NCI-H2107 treated with DMSO at 0.1 percent for 48 hours (cell line): ENCODE data around the gene USP20.
"Not testable (repeated sequence)": the region's sequence is repeated elsewhere in the genome, so short reads cannot be mapped to it uniquely, and the experiment has no call there.

Experiments
- DNase-seq: peaks from one replicate; lab custom pipeline; 2025; ENCODE audit not compliant: unreplicated experiment; lab: John Stamatoyannopoulos, UW

USP20 gene

DNA sequence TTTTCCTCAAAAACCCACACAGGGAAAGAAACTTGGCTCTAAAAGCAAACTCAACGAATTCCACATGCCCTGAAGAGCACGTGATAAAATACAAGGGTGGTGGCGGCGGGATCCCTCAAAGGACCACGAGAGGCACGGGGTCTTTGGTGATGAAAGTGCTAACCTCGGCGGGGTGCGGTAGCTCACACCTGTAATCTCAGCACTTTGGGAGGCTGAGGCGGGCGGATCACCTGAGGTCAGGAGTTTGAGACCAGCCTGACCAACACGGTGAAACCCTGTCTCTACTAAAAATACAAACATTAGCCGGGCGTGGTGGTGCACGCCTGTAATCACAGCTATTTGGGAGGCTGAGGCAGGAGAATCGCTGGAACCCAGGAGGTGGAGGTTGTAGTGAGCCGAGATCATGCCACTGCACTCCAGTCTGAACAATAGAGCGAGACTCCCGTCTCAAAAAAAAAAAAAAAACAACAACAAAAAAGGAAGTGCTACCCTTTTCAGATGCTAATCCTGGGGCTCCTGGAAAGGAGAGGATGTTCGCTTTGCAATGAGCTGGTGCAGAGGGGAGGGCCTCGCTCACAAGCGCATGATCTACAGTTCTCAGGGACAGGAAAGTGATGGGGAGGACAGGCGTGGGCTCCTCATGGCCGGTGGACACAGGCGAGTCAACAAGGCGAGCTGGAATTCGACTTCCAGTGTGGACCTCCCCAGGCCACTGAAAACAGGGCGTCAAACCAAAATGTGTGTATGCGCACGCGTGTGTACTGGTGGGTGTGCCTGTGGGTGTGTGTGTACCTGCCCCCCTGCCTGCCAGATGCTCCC lies 54.1 kb downstream of the USP20 start:
- DNase-seq, result no peak

DNA sequence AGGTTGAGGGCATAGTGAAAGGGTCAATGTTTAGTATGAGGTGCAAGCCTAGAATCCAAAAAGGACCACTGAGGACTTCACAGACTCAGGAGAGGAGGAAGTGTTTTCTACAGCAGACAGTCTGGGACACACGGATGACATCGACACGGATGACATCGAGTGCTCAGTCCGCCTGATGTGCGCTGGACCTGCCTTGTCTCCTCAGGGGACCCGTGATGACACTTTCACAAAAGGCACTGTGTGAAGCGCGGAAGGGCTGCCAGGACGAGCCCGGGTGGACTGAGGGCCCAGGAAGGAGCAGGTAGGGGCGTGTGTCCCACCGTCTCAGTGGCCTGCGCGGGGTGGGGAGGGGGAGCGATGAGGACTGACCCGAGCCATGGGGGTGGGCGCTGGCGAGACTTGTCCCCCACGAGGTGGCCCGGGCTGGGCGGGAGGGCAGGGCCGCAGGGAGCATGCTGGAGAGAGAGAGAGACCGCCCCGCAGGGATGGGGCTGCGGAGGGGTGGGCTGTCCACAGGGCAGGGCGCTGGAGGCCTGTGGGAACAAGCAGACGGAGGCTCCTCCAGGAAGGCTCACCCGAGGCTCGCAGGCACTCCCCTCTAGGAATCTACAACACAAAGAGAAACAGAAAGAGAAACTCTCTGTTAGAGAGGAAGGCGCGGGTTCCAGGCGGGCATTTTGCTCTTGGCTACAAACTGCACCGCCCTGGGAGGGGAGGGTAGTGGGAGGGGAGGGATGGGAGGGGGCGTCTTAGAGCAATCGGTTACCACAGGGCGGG lies 54.9 kb downstream of the USP20 start:
- DNase-seq, result no peak

DNA sequence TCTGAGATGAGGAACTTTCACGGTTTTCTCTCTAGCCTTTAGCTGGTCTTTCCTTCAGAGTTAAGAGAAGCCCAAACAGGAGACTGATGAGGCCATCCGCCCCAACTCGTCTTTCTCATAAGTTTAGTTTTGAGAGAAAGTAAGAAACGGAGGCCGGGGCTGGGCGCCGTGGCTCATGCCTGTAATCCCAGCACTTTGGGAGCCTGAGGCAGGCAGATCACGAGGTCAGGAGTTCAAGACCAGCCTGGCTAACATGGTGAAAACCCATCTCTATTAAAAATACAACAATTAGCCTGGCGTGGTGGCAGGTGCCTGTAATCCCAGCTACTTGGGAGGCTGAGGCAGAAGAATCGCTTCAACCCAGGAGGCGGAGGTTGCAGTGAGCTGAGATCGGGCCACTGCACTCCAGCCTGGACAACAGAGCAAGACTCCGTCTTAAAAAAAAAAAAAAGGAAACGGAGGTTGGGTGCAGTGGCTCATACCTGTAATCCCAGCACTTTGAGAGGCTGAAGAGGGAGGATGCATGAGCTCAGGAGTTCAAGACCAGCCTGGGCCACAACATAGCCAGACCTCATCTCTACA lies 55.6 kb downstream of the USP20 start:
- DNase-seq, result not testable (repeated sequence)

DNA sequence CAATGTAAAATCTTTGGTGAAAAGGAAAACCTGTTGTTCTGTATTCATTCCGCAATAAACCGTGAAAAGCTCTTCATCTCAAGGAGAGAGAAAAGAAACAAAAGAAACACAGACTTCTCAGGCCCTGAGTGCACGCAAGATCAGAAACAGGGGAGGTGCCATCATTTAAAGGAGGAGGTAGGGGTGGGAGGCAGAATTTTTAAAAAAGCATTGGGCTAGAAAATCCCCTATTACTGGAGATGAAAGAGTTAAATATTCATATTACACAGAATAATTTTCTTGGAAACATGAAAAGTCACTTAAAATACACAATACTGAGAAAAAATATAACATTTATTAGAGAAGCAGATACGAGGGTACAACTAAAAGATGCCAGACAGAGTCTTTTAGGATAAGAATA lies 56.3 kb downstream of the USP20 start:
- no peak for DNase-seq

DNA sequence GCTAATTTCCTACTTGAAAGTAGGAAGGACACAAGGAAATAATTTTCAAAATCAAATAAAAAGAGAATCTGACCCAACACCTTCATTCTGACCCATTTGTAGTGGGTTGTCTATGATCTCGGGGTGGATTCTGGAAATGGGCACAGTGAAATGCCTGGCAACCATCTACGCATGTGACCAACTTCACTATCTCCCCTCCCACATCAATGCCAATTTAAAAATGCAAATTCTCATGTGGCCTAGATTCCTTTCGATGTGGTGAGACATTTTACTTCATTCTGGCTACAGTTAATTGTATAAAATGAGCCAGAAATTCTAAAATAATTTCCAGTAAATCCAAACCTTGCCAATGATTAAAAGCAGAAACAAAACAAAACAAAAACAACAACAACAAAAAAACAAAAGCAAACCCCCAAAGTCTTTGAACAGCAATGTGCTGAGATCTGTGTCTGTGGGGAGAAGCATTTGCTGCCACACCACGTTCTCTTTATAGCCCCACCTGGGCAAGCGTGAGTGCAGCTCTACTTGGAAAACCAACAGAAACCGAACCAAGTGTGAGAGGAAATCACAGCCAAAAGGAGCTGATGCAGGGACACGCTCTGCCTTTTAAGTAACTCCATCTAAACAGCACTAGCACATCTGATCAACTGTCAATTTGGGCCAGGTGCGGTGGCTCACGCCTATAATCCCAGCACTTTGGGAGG lies 59.0 kb downstream of the USP20 start:
- no peak for DNase-seq

DNA sequence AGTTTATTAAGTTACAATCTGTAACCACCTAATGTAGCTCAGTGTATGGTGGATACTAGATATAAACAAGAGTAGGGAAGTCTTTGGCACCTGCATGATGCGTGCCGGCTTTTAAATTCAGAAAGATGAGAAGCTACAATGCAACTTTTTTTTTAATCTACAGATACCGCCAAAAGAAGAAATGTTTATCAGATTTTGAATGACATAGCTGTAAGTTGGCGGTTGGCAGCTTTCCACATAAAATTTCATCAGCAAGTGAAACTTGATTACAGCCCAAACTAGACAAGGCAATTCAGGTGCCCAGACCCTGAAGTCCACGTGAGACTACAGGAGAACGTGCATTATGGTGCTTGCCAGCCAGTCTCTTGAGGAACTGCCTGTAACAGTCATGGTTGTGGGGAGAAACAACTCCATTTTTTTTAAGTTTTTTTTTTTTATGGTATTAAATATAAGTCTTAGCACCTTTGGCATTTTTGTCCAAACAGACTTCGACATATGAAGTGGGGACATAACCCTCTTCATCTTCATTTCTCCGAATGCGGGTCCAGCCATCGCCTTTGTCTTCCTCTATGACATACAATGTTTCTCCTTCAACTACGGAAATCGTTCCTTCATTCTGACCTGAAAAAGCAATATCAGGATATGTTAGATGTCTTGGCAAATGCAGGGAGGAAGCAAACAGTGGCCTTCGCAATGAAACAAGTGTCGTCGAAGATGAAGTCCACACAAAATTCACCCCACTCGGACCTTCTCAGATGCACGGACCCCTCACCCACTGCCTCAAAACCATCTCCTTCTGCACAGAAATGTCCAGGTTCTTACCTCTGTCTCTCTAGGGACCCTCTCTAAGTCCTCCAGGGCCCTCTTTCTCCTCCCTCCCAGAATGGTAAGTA lies 60.4 kb downstream of the USP20 start:
- no peak for DNase-seq

DNA sequence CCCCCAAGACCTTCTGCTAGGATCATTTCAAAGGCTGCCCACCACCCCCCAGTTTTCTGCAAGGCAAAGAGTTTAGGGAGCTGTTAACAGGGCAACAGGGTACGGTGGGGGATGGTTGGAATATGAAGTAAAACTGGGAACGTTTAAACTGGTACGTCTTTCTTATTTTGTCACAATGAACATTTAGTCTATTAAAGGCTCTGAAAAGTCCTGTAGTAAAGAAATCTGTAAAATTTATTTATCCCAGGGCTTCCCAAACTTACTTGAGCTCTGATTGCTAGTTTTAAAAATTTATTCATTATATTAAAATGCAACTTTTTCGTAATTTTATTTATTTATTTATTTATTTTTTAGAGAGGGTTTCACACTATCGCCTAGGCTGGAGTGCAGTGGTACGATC lies 62.0 kb downstream of the USP20 start:
- no peak for DNase-seq

DNA sequence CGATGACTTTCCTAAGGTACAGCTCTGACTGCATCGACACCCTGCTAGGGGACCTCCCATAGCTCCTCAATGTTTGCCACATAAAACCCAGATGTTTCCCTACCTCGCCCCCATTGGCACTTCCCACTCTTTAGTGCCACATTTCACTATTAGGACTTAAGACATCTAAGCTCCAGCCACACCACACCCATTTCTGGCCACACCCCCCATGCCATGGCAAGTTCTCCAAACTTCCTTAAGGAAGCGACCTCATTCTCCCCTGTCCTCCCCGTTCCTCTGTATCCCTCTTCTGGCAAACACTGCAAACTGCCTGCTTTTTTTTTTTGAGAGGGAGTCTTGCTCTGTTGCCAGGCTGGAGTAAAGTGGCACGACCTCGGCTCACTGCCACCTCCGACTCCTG lies 62.9 kb downstream of the USP20 start:
- no peak for DNase-seq

DNA sequence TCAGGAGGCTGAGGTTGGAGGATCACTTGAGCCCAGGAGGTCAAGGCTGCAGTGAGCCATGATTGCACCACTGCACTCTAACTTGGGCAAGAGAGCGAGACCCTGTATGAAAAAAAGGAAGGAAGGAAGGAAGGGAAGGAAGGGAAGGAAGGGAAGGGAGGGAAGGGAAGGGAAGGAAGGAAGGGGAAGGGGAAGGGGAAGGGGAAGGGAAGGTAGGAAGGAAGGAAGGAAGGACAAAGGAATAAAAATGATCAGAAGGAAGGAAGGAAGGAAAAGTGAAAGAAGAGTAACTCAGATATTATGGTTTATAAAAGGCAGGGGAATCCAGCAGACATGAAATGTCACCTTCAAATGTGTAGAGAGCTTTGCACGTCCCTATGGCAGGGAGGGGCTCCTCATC lies 64.4 kb downstream of the USP20 start:
- no peak for DNase-seq

DNA sequence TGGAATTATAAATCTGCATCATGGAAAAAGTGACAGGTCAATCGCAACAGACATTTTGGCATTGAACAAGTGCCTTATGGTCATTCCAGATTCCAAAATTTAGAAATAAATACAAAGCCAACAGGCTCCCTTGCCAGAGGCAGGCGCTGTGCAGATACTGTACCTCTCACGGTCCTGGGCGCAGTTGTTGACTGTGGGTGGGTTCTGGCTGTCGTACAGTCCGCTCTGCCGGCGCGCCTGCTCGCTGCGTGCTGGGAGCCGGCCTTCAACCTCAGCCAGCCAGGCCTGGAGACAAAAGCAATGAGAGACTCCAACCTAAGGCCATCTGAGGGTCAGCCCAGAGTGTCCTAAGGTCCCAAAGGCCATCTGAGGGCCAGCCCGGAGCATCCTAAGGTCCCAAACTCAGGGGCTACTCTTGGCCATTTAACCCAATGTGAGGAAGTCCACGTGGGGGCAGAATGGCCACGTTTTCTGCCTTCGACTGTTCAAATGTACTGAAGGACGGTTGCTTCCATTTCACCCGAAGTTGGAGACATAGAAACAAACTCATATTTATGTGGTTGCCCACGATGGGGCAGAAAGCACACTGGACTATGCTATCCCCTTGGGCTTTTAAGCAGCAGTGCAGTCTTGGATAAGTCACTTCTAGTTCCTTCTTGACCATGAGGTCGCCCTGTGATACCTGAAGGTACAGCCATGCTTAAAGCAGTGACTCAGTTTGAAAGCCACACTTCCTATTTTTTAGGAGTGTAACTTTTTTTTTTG lies 65.2 kb downstream of the USP20 start:
- no peak for DNase-seq

DNA sequence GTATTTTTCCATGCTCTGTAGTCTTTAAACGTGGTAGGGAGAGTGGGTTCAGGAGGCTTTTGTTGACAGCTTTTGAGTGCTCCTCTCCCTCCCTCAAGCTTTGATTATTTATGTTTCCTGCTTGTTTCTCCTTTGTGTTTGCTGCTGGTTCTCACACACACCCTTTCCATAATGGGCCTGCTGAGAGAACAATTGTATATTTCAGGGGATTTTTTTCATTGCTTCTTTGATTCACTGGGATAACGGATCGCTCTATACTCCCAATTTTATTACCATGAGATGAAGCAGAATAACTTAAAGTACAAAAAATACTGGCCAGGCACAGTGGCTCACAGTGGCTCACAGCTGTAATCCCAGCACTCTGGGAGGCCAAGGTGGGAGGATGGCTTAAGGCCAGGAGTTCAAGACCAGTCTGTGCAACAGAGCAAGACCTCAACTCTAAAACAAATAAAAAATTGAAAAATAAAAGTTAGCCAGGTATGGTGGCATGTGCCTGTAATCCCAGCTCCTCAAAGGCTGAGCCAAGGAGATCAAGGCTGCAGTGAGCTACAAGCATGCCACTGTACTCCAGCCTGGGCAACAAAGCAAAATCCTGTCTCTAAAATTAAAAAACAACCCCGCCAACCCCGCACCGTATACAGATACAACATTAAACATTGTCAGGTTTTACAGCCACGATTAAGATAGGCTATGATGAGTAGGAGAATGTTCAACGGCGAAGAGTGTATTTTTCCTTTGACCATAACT lies 66.9 kb downstream of the USP20 start:
- DNase-seq, result no peak

DNA sequence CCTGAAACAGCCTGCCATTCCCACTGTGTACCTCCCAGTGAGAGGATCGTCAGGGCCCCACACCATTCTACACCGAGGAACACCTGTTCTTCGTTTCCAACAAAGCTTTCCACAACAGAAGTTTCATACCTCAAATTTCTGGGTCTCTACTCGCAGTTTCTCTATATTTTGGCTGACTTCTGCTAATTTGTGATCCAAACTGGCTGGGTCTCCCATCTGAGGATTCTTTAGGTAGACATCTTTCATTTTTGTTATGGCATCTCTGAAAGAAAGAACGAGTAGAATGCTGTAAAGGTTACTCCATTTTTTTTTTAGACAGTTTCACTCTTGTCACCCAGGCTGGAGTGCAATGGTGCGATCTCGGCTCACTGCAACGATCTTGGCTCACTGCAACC lies 67.5 kb downstream of the USP20 start:
- no peak for DNase-seq

DNA sequence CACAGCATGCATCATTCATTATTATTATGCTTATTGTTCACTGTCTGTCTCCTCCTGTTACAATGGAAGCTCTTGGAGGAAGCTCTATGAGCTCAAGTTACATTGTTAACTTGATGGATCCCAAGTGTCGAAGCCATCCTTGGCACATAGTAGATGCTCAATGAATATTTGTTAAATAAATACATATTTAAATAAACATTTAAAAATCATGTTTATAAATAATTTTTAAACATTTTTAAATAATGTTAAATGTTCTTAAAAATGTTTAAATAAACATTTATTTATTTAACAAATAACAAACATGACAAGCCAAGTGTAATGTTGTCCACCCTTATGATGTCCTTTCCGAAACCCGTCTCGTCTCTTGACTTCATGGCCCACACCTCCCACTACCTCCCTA lies 69.5 kb downstream of the USP20 start:
- DNase-seq, result no peak

DNA sequence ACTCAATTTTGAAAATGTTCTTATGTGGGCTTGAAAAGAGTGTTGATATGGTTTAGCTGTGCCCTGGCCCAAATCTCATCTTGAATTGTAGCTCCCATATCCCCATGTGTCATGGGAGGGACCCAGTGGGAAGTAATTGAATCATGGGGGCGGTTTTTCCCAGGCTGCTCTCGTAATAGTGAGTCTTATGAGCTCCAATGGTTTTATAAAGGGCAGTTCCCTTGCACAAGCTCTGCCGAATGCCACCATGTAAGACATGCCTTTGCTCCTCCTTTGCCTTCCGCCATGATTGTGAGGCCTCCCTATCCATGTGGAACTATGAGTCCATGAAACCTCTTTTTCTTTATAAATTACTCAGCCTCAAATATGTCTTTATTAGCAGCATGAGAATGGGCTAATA lies 71.0 kb downstream of the USP20 start:
- DNase-seq, result no peak

DNA sequence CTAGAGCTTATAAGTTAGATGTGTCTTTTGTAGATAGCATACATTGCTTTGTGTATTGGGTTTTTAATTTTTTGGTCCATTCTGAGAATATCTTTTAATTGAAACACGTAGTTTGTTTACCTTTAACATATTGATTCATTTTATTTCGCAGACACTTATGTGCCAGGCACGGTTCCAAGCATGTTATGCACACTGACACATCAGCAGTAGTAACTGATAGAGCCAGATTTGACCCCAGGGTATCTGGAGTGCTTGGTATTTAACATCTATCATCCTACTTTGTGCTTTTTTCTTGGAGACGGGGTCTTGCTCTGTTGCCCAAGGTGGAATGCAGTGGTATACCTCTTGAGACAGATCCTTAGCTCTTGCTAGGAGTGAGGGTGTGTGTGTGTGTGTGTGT lies 71.9 kb downstream of the USP20 start:
- DNase-seq, result no peak

DNA sequence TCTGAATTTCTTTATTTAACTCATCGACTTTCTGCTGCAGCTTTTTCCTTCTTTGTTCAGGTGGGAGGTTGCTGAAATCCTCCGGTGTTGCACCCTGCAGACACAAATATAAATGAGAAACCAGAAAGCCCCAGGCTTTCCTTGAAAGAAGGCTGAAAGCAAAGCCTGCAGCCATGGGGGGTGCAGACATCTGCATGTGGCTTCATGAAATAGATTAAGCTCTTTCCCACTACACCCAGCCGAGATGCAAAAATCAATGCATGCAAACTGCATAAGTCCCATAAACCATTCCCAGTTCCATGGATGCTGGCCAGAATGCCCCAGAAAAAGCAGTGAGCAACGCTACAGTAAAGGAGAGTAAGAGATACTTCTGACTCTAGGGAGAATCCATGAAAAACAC lies 73.6 kb downstream of the USP20 start:
- no peak for DNase-seq

DNA sequence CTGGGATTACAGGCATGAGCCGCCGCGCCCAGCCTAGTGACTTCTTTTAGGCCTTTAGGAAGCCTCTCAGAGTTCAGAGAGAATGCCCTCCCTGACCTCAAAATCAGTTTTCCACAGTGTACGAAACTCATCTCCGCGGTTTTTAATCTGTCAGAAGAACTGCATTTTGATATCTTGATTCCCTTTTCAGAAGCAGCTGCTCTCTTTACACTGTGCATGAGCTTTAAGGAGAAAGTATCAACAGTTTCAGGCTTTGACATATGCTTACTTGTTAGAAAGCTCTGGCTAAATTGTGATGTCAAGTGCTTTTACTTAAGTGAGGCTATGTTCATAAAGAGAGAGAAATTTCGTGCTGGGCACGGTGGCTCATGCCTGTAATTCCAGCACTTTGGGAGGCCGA lies 74.6 kb downstream of the USP20 start:
- DNase-seq, result no peak

DNA sequence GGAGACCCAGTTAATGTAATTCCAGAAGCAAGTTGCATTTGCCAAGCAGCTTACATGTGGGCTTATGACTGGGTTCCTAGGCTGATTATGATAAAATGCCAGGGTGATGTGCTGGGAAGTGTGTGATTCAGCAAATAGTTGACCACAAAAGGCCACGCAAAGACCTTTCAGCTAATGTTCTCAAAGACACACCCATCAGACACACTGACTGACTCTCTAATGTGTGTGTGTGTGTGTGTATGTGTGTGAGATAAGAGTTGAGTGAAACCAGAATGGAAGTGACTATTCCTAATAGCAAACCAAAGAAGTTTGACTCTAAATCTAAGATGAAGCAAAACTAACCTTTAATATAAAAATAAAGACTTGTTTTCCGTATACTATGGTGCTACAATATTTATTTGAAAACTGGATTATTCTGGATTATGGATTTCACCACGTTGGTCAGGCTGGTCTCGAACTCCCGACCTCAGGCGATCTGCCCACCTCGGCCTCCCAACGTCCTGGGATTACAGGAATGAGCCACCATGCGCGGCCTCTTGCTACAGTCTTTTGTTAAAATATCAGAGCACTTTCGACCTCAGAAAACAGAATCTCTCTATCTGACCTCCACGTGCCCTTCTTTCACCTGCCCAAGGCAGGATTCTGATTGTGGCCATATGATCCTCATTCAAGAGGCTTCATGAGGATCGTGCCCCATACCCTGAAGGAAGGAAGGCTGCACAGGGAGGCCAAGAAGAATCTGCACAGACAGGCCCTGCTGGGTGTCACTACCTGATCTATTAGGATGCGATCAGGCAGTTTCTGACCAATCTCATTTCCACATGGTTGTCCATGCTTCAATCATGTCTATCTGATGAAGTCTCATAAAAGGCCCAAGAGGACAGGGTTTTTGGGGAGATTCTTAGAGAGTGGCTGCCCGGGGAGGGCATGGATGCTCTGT lies 75.6 kb downstream of the USP20 start:
- no peak for DNase-seq
